ENCODE results near the gene DECR2.
A peak's percentile ranks its signal among the peaks of the same experiment; 100 is the strongest.

- TF ChIP-seq CTCF (tag by site-specific recombination; IDR thresholded peaks at IDR 0.05): peak; percentile 97
- 0 out of 2 replicates have a peak, but pooled peaks have one; percentile 30 for TF ChIP-seq ZNF10 (tag by site-specific recombination; IDR thresholded peaks at IDR 0.05)
Observed at GRCh38 chr16:401468-402348, at the start of gene DECR2.
